Measurements from ENCODE around the gene FER. TPM values are rescaled to one million over a fixed set of nuclear protein-coding genes. Genes with fewer than 3 reads are reported as not detected.

Gene FER
- total RNA-seq, 1 experiment from 2014 or later, result 16.4 TPM

- TF ChIP-seq CTCF (conservative IDR thresholded peaks at IDR 0.05; ENCODE audit: low read depth, low read length) (no peak), EZH2 (IDR thresholded peaks at IDR 0.05; ENCODE audit: borderline replicate concordance, low read depth, low read length, poor library complexity, severe bottlenecking) (no peak)
- ChIA-PET CTCF (interaction anchor here (0.6 kb wide), 1 partner anchor 65 kb away, joined by 5 read pairs; no protein-coding TSS in a partner anchor), POLR2A (ENCODE audit: low non-redundant PET) (no interaction called here)
- Histone ChIP-seq H3K4me1 (ENCODE audit: insufficient read depth, low read length, poor library complexity, severe bottlenecking) (peaks cover 18% of the 10 kb centered on the region), H3K36me3 (ENCODE audit: insufficient read depth, low read length, poor library complexity, severe bottlenecking) (no peaks in the 10 kb centered on the region), H3K9me3 (ENCODE audit: low read depth, low read length, poor library complexity, severe bottlenecking) (no peaks in the 10 kb centered on the region), H3K27me3 (replicated peaks; ENCODE audit: insufficient read depth, low read depth, low read length, poor library complexity) (no peaks in the 10 kb centered on the region), H3K4me3 (ENCODE audit: low read depth, low read length, poor library complexity, severe bottlenecking) (no peak overlapping the region), H3K27ac (ENCODE audit: low read depth, low read length, poor library complexity, severe bottlenecking) (peak overlapping the region; percentile 41)
- no peak for DNase-seq (ENCODE audit: low spot score)
- BruUV-seq (replicated peaks), result no TSS peak
- intact Hi-C loops (cut with micrococcal nuclease; ENCODE audit: unreplicated experiment), result no loop called here
These were observed 5.6 kb downstream of the FER start for GRCh38 chr5:108753331-108753730.

GRCh38 chr5:108753877-108754276 is 6.2 kb downstream of the FER start:
- Histone ChIP-seq H3K36me3 (ENCODE audit: insufficient read depth, low read length, poor library complexity, severe bottlenecking) (no peaks in the 10 kb centered on the region), H3K27me3 (replicated peaks; ENCODE audit: insufficient read depth, low read depth, low read length, poor library complexity) (no peaks in the 10 kb centered on the region), H3K9me3 (ENCODE audit: low read depth, low read length, poor library complexity, severe bottlenecking) (no peaks in the 10 kb centered on the region), H3K4me1 (ENCODE audit: insufficient read depth, low read length, poor library complexity, severe bottlenecking) (peaks cover 18% of the 10 kb centered on the region), H3K27ac (ENCODE audit: low read depth, low read length, poor library complexity, severe bottlenecking) (peak overlapping the region; percentile 41), H3K4me3 (ENCODE audit: low read depth, low read length, poor library complexity, severe bottlenecking) (no peak overlapping the region)
- BruUV-seq (replicated peaks), result no TSS peak
- TF ChIP-seq CTCF (conservative IDR thresholded peaks at IDR 0.05; ENCODE audit: low read depth, low read length), result no peak
- TF ChIP-seq EZH2 (IDR thresholded peaks at IDR 0.05; ENCODE audit: borderline replicate concordance, low read depth, low read length, poor library complexity, severe bottlenecking), result no peak
- ChIA-PET POLR2A (ENCODE audit: low non-redundant PET) (no interaction called here), CTCF (interaction anchor here (0.6 kb wide), 1 partner anchor 65 kb away, joined by 5 read pairs; no protein-coding TSS in a partner anchor)
- intact Hi-C loops (cut with micrococcal nuclease; ENCODE audit: unreplicated experiment), result no loop called here
- peak; percentile 42 for DNase-seq (ENCODE audit: low spot score)

GRCh38 chr5:108760512-108760911 is 12.8 kb downstream of the FER start:
- CTCF ChIA-PET, result no interaction called here

More at GRCh38 chr5:108760512-108760911, 12.8 kb downstream of the FER start:
- Histone ChIP-seq H3K4me3 (ENCODE audit: low read depth, low read length, poor library complexity, severe bottlenecking) (no peak overlapping the region), H3K27me3 (replicated peaks; ENCODE audit: insufficient read depth, low read depth, low read length, poor library complexity) (no peaks in the 10 kb centered on the region), H3K36me3 (ENCODE audit: insufficient read depth, low read length, poor library complexity, severe bottlenecking) (no peaks in the 10 kb centered on the region), H3K27ac (ENCODE audit: low read depth, low read length, poor library complexity, severe bottlenecking) (no peak overlapping the region), H3K9me3 (ENCODE audit: low read depth, low read length, poor library complexity, severe bottlenecking) (peaks cover 9% of the 10 kb centered on the region), H3K4me1 (ENCODE audit: insufficient read depth, low read length, poor library complexity, severe bottlenecking) (no peaks in the 10 kb centered on the region)
- no peak for TF ChIP-seq EZH2 (IDR thresholded peaks at IDR 0.05; ENCODE audit: borderline replicate concordance, low read depth, low read length, poor library complexity, severe bottlenecking)
- TF ChIP-seq CTCF (conservative IDR thresholded peaks at IDR 0.05; ENCODE audit: low read depth, low read length), result no peak
- POLR2A ChIA-PET (ENCODE audit: low non-redundant PET), result no interaction called here
- no TSS peak for BruUV-seq (replicated peaks)
- intact Hi-C loops (cut with micrococcal nuclease; ENCODE audit: unreplicated experiment), result no loop called here
- DNase-seq (ENCODE audit: low spot score), result no peak

All from A673 (cell line).